SJSA1 (cell line): ENCODE data around the gene CYB5D1. TPM values are rescaled to one million over a fixed set of nuclear protein-coding genes. Genes with fewer than 3 reads are reported as not detected.

ENCODE experiments used
- DNase-seq, 2 experiments: peaks; one replicate each; pipeline ENCODE4 v3.0.0-alpha.2; 2015 to 2020; ENCODE audit warnings: low spot score in 2 of 2, low read depth in 1 of 2
- H3K27ac ChIP-seq: fragments of 250-450 bp; sonication (Bioruptor Pico); 2 replicates; pipeline ENCODE4 v1.5.1; 2020; ENCODE audit warnings: mild to moderate bottlenecking, moderate library complexity
- H3K27me3 ChIP-seq: fragments of 250-450 bp; sonication (Bioruptor Pico); replicated peaks from 2 replicates; pipeline ENCODE4 v1.5.1; 2020; ENCODE audit warnings: mild to moderate bottlenecking, moderate library complexity
- H3K36me3 ChIP-seq: fragments of 250-450 bp; sonication (Bioruptor Pico); 2 replicates; pipeline ENCODE4 v1.5.1; 2020; ENCODE audit warnings: mild to moderate bottlenecking
- H3K4me1 ChIP-seq: fragments of 250-450 bp; sonication (Bioruptor Pico); replicated peaks from 2 replicates; pipeline ENCODE4 v1.6.1; 2021; ENCODE audit warnings: mild to moderate bottlenecking
- H3K4me3 ChIP-seq: fragments of 250-450 bp; sonication (Bioruptor Pico); 2 replicates; pipeline ENCODE4 v1.5.1; 2020; ENCODE audit warnings: mild to moderate bottlenecking
- H3K9me3 ChIP-seq: fragments of 250-450 bp; sonication (Bioruptor Pico); replicated peaks from 2 replicates; pipeline ENCODE4 v1.5.1; 2020; ENCODE audit warnings: mild to moderate bottlenecking
- total RNA-seq: library from RNA; depleted of rRNA; stranded (reverse); fragments of >200 nt; shearing (Covaris generic); gene quantifications from 2 replicates; pipeline ENCODE4 v1.2.3, GENCODE V29; 2014; rRNA removed

Gene CYB5D1
- total RNA-seq, 1 experiment from 2014 or later, result 2.6 TPM

GRCh38 chr17:7911116-7911515 is 53.3 kb downstream of the CYB5D1 start:
- DNase-seq, result no peak
- Histone ChIP-seq H3K36me3 (peaks cover 68% of the 10 kb centered on the region), H3K9me3 (peaks cover 2% of the 10 kb centered on the region), H3K27me3 (no peaks in the 10 kb centered on the region), H3K4me1 (peaks cover 11% of the 10 kb centered on the region), H3K27ac (no peak overlapping the region), H3K4me3 (no peak overlapping the region)

Other genes with a start within 250 kb of the CYB5D1 start
- gene FXR2, start 243.1 kb upstream of the CYB5D1 start, total RNA-seq, result 39.6 and 49.5 TPM in 2 replicates
- gene SAT2, start 230.2 kb upstream of the CYB5D1 start, total RNA-seq, result 28.1 and 40.1 TPM in 2 replicates
- gene SHBG, start 227.9 kb upstream of the CYB5D1 start, total RNA-seq, result not detected in 2 replicates
- gene ATP1B2, start 207.1 kb upstream of the CYB5D1 start, total RNA-seq, result not detected in 2 replicates
- gene TP53, start 170.5 kb upstream of the CYB5D1 start, total RNA-seq, result 28.4 and 40.6 TPM in 2 replicates
- gene WRAP53, start 169.5 kb upstream of the CYB5D1 start, total RNA-seq, result 13.8 and 14.2 TPM in 2 replicates
- not detected in 2 replicates for gene EFNB3, start 152.8 kb upstream of the CYB5D1 start, total RNA-seq
- not detected in 2 replicates for gene DNAH2, start 140.3 kb upstream of the CYB5D1 start, total RNA-seq
- gene KDM6B, start 23.8 kb upstream of the CYB5D1 start, total RNA-seq, result 0.34 and 0.85 TPM in 2 replicates
- not detected in 2 replicates for gene TMEM88, start 2.9 kb upstream of the CYB5D1 start, total RNA-seq
- gene NAA38, start 444 bp upstream of the CYB5D1 start, total RNA-seq, result 90.7 and 148 TPM in 2 replicates
- 58.3 and 101 TPM in 2 replicates for gene CHD3, start 30.8 kb downstream of the CYB5D1 start, total RNA-seq
- 0.42 TPM in 1 of 2 replicates, not detected in the other for gene RNF227, start 58.3 kb downstream of the CYB5D1 start, total RNA-seq
- gene KCNAB3, start 71.9 kb downstream of the CYB5D1 start, total RNA-seq, result 0.45 and 2.7 TPM in 2 replicates
- gene TRAPPC1, start 73.9 kb downstream of the CYB5D1 start, total RNA-seq, result 30.3 and 48.4 TPM in 2 replicates
- 30.9 and 41.4 TPM in 2 replicates for gene CNTROB, start 74.2 kb downstream of the CYB5D1 start, total RNA-seq
- gene GUCY2D, start 144.6 kb downstream of the CYB5D1 start, total RNA-seq, result not detected in 2 replicates
- gene ALOX15B, start 181.1 kb downstream of the CYB5D1 start, total RNA-seq, result not detected in 2 replicates
- not detected in 2 replicates for gene ALOX12B, start 229.7 kb downstream of the CYB5D1 start, total RNA-seq